NCI-H524 treated with DMSO at 0.1 percent for 48 hours (cell line): ENCODE results near the gene GOLGA2.
"Not testable (repeated sequence)": the region's sequence is repeated elsewhere in the genome, so short reads cannot be mapped to it uniquely, and the experiment has no call there.

Experiments
- DNase-seq: peaks from one replicate; lab custom pipeline; 2025; lab: John Stamatoyannopoulos, UW

GOLGA2 gene

GRCh38 chr9:128292009-128292408 is 16.2 kb upstream of the GOLGA2 start:
- DNase-seq, result no peak

GRCh38 chr9:128288273-128289004 is 12.6 kb upstream of the GOLGA2 start:
- no peak for DNase-seq

- no peak for DNase-seq
Observed at GRCh38 chr9:128286440-128286839, 10.6 kb upstream of the GOLGA2 start.

GRCh38 chr9:128285033-128285784 is 9.4 kb upstream of the GOLGA2 start:
- no peak for DNase-seq

GRCh38 chr9:128282500-128282899 is 6.7 kb upstream of the GOLGA2 start:
- DNase-seq, result no peak

GRCh38 chr9:128280084-128280622 is 4.3 kb upstream of the GOLGA2 start:
- DNase-seq, result no peak

- not testable (repeated sequence) for DNase-seq
Observed at GRCh38 chr9:128279088-128280073, 3.6 kb upstream of the GOLGA2 start.

- no peak for DNase-seq
Observed at GRCh38 chr9:128276574-128277270, 915 bp upstream of the GOLGA2 start.

GRCh38 chr9:128276008-128276573 is 284 bp upstream of the GOLGA2 start, which contains the start of gene SWI5:
TSS of gene SWI5 (plus strand) at chr9:128276276.
- DNase-seq, result peak; percentile 96

- no peak for DNase-seq
Observed at GRCh38 chr9:128274245-128274644, 1.6 kb downstream of the GOLGA2 start.

- DNase-seq, result no peak
Observed at GRCh38 chr9:128271512-128271911, 4.3 kb downstream of the GOLGA2 start.

- DNase-seq, result no peak
Observed at GRCh38 chr9:128271112-128271511, 4.7 kb downstream of the GOLGA2 start.

GRCh38 chr9:128266868-128267590 is 8.8 kb downstream of the GOLGA2 start:
- DNase-seq, result no peak

GRCh38 chr9:128265348-128265847 is 10.4 kb downstream of the GOLGA2 start:
- DNase-seq, result no peak

- no peak for DNase-seq
Observed at GRCh38 chr9:128262687-128263086, 13.1 kb downstream of the GOLGA2 start.

GRCh38 chr9:128260340-128260739 is 15.5 kb downstream of the GOLGA2 start:
- no peak for DNase-seq

GRCh38 chr9:128259156-128259555 is 16.7 kb downstream of the GOLGA2 start:
- no peak for DNase-seq

- DNase-seq, result no peak
Observed at GRCh38 chr9:128258326-128258725, 17.5 kb downstream of the GOLGA2 start.

GRCh38 chr9:128257907-128258306 is 17.9 kb downstream of the GOLGA2 start:
- no peak for DNase-seq
